SHP77 (cell line): ENCODE measurements around the gene TBC1D9B.

Source experiments
- DNase-seq, 2 experiments: peaks; one replicate each; lab custom pipeline; 2025; lab: John Stamatoyannopoulos, UW

Gene TBC1D9B

GRCh38 chr5:179906795-179907555 is 722 bp downstream of the TBC1D9B start:
- no peak for DNase-seq

GRCh38 chr5:179906294-179906794 is 1.4 kb downstream of the TBC1D9B start:
- DNase-seq, result no peak

GRCh38 chr5:179905161-179905560 is 2.5 kb downstream of the TBC1D9B start:
- no peak for DNase-seq

GRCh38 chr5:179904463-179905160 is 3.1 kb downstream of the TBC1D9B start:
- no peak for DNase-seq

GRCh38 chr5:179902763-179903158 is 4.9 kb downstream of the TBC1D9B start:
- no peak for DNase-seq

GRCh38 chr5:179901915-179902762 is 5.6 kb downstream of the TBC1D9B start:
- DNase-seq, result no peak

GRCh38 chr5:179901462-179901861 is 6.2 kb downstream of the TBC1D9B start:
- DNase-seq, result no peak

GRCh38 chr5:179900711-179901110 is 7.0 kb downstream of the TBC1D9B start:
- DNase-seq, result no peak

DNA sequence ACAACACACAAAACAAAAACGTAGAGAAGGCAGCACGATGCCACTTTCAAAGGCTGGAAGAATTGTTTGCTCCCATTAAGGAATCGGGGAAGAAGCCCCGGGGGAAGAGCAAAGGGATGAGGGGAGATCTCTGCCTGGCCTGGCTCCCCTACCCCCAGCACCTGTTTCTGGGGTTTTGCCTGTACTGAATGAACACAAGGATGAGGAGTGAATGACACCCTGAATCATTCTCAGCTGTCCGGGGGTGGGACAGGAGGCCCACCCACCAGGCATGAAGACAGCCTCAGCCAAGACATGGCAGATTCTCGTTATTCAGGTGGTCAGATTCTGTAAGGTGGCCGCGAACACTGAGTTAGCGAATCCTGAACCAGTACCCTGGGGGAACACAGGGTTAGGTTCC is 7.5 kb downstream of the TBC1D9B start:
- DNase-seq, result no peak

DNA sequence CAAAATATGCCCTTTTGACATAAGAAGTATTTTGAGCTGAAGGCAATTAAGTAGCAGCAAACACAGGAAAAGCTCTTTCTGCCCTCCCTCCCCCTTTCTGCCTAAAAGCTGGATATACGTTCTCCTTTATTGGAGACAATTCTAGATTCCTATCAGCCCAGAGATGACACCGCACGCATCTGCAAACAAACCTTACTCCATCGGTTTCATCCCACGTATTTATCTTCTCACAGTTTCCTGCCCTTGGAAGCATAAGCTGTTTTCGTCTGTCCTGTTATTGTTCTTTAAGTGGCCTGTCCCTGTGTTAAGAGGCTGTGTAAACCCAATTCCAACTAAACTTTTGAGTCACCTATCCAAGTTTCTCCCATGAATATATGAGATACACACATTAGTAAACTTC is 11.8 kb downstream of the TBC1D9B start:
- DNase-seq, result no peak

- DNase-seq, result no peak
Observed at GRCh38 chr5:179893958-179894895, 13.5 kb downstream of the TBC1D9B start.

DNA sequence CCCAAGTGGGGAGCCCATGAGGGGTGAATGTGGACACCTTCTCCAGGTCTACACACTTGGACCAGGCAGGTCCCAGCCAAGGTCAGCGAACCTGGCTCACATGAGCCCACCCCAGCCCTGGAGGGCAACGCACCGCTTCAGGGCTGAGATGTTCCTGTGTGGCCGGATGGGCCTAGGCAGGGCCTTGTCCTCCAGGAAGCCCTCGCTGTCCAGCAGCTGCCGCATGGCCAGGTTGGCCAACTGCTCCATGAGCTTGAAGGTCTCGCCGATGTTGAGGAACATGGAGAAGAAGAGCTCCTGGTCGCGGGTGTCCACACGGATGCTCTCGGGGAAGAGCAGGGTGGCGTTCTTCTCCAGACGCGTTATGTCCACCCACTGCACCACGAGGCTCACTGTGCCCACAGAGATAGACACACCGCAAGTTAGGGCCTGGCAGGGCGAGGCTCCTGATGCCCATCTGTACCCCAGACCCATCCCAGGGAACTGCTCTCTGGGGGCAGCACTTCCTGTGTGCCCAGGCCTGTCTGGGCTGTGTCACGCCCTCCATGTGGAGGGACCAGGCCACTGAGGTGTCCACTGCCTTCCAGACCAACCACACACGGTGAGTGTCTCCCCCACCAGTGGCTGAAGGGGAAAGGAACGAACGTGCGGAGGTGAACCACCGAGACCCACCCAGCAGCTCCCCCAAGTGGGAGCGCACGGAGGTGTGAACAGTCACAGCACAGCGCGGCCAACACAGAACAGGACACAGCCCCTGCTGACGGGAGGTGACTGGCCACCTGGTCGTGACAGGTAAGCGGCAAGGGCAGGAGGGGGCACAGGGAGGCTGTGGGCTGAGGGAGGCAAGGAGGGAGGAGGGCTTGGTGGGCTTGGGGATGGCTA is 14.4 kb downstream of the TBC1D9B start:
- DNase-seq, result no peak

DNA sequence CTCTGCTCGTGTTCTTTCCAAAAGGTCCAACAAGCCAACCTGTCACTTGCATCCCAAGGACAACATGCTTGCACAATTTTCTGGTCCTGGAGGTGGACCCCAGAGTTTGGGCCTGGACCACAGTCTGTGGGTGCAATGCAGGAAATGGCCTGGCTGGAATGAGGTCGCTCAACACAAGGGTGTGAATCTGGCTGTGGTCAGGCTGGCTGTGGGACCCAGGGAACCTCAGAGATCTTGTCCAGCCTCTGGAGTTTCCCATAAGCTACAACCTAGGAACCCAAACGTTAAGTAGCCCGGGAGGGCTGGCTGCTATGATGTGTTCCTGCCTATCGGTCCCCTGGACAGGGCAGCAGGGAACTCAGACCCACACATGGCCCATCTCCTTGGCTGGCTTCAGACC is 15.4 kb downstream of the TBC1D9B start:
- DNase-seq, result no peak

GRCh38 chr5:179890751-179891682 is 16.7 kb downstream of the TBC1D9B start:
- DNase-seq, result no peak

DNA sequence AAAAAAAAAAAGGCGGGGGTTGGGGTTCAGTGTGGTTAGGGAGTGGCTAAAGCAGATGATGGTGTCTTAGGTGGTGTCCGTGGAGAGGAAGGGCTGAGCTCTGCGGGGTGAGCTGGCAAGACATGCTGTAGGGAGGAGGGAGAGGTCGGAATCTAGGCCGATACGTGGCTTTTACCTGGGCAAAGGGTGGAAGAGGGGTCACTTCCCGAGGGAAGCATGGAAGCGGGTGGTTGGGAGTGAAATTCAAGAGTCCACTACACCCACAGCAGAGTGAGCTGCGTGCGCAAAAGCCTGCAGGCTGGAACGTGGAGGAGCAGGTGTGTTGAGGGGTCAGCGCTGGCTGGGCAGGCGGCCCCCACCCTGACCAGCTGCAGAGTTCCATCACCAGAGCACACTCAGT is 17.8 kb downstream of the TBC1D9B start:
- no peak for DNase-seq

DNA sequence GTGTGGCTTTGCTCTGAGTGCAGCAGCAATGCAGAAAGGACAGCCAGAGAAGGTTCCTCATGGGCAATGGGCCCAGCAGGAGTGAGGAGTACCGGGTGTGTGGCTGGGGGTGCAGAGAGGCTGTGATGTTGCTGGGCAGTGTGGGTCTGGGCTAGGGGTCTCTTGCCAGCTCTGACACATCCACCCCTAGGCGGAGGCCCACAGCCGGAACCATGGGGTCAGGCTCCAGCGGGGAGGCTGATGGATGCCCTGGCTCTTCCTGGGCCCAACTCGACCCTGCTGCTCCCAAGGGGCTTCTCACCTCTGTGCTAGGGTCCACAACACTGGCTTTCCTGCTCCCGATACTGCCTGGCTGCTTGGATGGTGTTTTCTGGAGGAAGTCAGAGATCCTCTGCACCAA is 19.9 kb downstream of the TBC1D9B start:
- DNase-seq, result no peak

DNA sequence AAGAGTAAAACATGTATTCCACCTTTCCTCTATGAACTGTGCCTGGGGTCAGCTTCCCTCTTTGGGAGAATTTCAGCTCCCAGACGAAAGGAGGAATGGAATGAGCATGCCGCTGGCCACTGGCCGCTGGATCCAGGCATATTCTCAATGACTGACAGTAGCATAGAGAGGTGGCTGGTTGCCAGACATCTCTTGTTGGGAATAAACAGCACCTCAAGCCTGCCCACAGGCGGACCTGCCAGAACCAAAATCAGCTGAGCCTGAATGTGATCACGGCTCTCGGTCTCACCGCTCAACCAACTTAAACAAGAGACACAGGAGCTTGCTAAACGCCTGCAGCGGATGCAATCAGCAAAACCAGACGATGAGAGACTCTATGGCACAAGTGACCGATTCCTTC is 20.6 kb downstream of the TBC1D9B start:
- DNase-seq, result no peak

DNA sequence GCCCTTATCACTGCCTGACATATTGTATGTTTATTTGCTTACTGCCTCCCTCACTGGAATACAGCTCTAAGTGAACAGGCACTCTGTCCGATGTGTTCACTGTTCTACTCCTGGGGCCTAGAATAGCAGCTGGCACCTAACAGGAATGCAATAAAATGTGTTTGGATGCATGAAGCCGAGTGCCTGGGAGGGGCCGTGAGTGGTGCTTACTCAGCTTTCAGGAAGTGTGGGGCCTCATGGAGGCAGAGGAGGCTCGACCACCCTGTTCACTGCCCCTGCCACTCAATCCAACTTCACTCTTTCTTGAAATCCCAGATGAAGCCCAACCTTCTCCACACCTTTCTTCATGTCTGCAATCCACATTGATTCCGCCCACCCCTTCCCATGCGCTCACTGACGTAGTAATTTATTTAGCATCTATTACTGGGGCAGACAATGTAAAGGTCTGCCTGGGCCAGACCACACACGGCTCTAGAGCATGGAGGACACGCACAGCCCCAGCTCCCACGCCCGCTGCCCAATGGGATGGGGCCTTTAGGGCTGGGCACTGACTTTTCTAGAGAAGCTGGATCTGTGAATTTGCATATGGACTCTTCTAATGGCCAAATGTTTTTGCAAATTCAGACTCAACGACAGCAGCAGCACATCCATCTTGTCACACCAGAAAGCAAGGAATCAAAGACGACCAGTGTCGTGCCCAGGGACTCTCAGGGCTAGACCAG is 21.3 kb downstream of the TBC1D9B start:
- no peak for DNase-seq
